GM23338 (cell line): Measurements from ENCODE around the gene SCML1.

ENCODE experiments used
- EZH2 ChIP-seq: fragments of 200-600 bp; sonication (generic); IDR thresholded peaks from one replicate; pipeline ENCODE4 v1.8.0; 2017; ENCODE audit warnings: antibody characterized with exemption, mild to moderate bottlenecking, low read depth; ENCODE audit not compliant: unreplicated experiment
- POLR2AphosphoS5 ChIP-seq: IDR thresholded peaks from 2 replicates; pipeline ENCODE4 v1.6.1; 2016; ENCODE audit warnings: antibody characterized with exemption, low read depth
- TF ChIP-seq, protein P1 (sequence below): IDR thresholded peaks from one replicate; pipeline ENCODE4 v1.6.1; 2018; ENCODE audit warnings: antibody characterized with exemption; ENCODE audit not compliant: unreplicated experiment
- TF ChIP-seq, protein P2 (sequence below), 2 experiments: fragments of 200-600 bp in 1 of 2; sonication (generic) in 1 of 2; conservative IDR thresholded peaks; 2 replicates each; pipeline versions ENCODE4 v1.5.1 to v1.6.1; 2016 to 2017; ENCODE audit warnings: antibody characterized with exemption in 2 of 2, low read depth in 2 of 2, mild to moderate bottlenecking in 2 of 2, moderate library complexity in 1 of 2

DNA sequence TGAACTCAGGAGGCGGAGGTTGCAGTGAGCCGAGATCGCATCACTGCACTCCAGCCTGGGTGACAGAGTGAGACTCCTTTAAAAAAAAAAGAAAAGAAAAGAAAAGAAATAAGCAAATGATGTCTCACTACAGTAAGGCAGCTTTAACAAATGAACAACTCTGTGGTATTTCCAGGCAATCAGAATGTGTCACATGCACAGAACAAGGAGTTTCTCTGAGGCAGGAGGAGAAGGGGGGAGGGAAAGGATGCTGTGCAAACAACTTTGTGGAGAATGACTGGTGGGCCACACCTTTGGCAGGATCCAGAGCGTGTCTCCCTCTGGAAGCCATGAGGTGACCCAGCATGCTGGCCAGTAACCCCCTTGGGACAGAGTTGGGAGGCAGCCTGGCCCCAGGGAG lies 66.2 kb downstream of the SCML1 start:
- TF ChIP-seq POLR2AphosphoS5 (no peak), EZH2 (no peak)
- TF ChIP-seq, protein P1, sequence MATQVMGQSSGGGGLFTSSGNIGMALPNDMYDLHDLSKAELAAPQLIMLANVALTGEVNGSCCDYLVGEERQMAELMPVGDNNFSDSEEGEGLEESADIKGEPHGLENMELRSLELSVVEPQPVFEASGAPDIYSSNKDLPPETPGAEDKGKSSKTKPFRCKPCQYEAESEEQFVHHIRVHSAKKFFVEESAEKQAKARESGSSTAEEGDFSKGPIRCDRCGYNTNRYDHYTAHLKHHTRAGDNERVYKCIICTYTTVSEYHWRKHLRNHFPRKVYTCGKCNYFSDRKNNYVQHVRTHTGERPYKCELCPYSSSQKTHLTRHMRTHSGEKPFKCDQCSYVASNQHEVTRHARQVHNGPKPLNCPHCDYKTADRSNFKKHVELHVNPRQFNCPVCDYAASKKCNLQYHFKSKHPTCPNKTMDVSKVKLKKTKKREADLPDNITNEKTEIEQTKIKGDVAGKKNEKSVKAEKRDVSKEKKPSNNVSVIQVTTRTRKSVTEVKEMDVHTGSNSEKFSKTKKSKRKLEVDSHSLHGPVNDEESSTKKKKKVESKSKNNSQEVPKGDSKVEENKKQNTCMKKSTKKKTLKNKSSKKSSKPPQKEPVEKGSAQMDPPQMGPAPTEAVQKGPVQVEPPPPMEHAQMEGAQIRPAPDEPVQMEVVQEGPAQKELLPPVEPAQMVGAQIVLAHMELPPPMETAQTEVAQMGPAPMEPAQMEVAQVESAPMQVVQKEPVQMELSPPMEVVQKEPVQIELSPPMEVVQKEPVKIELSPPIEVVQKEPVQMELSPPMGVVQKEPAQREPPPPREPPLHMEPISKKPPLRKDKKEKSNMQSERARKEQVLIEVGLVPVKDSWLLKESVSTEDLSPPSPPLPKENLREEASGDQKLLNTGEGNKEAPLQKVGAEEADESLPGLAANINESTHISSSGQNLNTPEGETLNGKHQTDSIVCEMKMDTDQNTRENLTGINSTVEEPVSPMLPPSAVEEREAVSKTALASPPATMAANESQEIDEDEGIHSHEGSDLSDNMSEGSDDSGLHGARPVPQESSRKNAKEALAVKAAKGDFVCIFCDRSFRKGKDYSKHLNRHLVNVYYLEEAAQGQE, result no peak
- TF ChIP-seq, protein P2, sequence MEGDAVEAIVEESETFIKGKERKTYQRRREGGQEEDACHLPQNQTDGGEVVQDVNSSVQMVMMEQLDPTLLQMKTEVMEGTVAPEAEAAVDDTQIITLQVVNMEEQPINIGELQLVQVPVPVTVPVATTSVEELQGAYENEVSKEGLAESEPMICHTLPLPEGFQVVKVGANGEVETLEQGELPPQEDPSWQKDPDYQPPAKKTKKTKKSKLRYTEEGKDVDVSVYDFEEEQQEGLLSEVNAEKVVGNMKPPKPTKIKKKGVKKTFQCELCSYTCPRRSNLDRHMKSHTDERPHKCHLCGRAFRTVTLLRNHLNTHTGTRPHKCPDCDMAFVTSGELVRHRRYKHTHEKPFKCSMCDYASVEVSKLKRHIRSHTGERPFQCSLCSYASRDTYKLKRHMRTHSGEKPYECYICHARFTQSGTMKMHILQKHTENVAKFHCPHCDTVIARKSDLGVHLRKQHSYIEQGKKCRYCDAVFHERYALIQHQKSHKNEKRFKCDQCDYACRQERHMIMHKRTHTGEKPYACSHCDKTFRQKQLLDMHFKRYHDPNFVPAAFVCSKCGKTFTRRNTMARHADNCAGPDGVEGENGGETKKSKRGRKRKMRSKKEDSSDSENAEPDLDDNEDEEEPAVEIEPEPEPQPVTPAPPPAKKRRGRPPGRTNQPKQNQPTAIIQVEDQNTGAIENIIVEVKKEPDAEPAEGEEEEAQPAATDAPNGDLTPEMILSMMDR (conservative IDR thresholded peaks at IDR 0.05; ENCODE audit: low read depth in 2 of 2), result no peak
